Spleen (tissue), 3 donors: Measurements from ENCODE around the gene KIAA0586.

ENCODE experiments used
- POLR2A ChIP-seq, 3 donors: fragments of 450-650 bp; IDR thresholded peaks; one replicate each; pipeline ENCODE4 v1.5.1; 2017; ENCODE audit warnings: antibody characterized with exemption in 3 of 3, mild to moderate bottlenecking in 1 of 3
- POLR2AphosphoS5 ChIP-seq, 3 donors: sonication (generic); formaldehyde crosslinking; IDR thresholded peaks; one replicate each; pipeline ENCODE4 v1.5.1; 2017; ENCODE audit warnings: antibody characterized with exemption in 3 of 3

DNA sequence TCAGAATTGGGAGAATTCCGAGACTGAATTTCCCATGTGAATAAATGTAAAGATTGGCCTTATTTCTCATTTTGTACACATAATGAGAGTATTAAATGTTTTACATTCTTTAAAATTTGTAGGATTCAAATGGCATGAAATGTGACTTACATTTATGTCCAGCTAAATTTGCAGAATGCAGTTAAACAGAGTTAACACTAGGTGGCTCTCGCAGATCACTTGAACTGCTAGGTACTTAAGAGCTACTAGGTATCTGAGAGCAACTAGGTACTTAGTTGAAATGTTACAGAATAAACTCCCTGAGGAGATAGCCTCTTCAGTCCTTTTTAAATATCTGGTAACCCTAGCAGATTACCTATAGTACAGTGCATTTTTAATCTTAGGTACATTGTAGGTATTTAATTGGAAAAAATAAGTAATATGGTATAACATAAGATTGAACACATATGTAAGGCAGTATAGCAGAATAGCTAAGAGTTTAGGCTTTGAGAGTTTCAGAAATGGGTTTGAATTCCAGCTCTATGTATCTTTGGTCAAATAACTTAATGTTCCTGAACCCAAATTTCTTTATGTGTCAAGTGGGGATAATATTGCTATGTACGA, 73.8 kb downstream of the KIAA0586 start:
- TF ChIP-seq POLR2A (IDR thresholded peaks at IDR 0.05) (no peak), POLR2AphosphoS5 (IDR thresholded peaks at IDR 0.05) (no peak)
